Measurements from ENCODE around the gene ADGRG4. TPM values are rescaled to one million over a fixed set of nuclear protein-coding genes. Genes with fewer than 3 reads are reported as not detected.

Gene ADGRG4
- total RNA-seq, 1 donor from 2014 or later = not detected

- intact Hi-C loops (cut with micrococcal nuclease) = no loop called here
Measured at GRCh38 chrX:136291824-136292223, 8.9 kb upstream of the ADGRG4 start.

- intact Hi-C loops (cut with micrococcal nuclease) = no loop called here
Measured at GRCh38 chrX:136292656-136293055, 8.1 kb upstream of the ADGRG4 start.

- intact Hi-C loops (cut with micrococcal nuclease) = no loop called here
Measured at GRCh38 chrX:136295380-136295779, 5.4 kb upstream of the ADGRG4 start.

GRCh38 chrX:136303041-136303440 lies 2.3 kb downstream of the ADGRG4 start:
- intact Hi-C loops (cut with micrococcal nuclease) = no loop called here

GRCh38 chrX:136304493-136304892 lies 3.7 kb downstream of the ADGRG4 start:
- intact Hi-C loops (cut with micrococcal nuclease) = no loop called here

GRCh38 chrX:136306182-136306581 lies 5.4 kb downstream of the ADGRG4 start:
- intact Hi-C loops (cut with micrococcal nuclease) = no loop called here

GRCh38 chrX:136307471-136307870 lies 6.7 kb downstream of the ADGRG4 start:
- intact Hi-C loops (cut with micrococcal nuclease) = no loop called here

- intact Hi-C loops (cut with micrococcal nuclease) = no loop called here
Measured at GRCh38 chrX:136310411-136310810, 9.6 kb downstream of the ADGRG4 start.

- intact Hi-C loops (cut with micrococcal nuclease) = no loop called here
Measured at GRCh38 chrX:136318156-136318555, 17.4 kb downstream of the ADGRG4 start.

GRCh38 chrX:136318895-136319597 lies 18.3 kb downstream of the ADGRG4 start:
- intact Hi-C loops (cut with micrococcal nuclease) = no loop called here

GRCh38 chrX:136319600-136319999 lies 18.8 kb downstream of the ADGRG4 start:
- intact Hi-C loops (cut with micrococcal nuclease) = no loop called here

- intact Hi-C loops (cut with micrococcal nuclease) = no loop called here
Measured at GRCh38 chrX:136321532-136321931, 20.8 kb downstream of the ADGRG4 start.

- intact Hi-C loops (cut with micrococcal nuclease) = no loop called here
Measured at GRCh38 chrX:136322064-136322463, 21.3 kb downstream of the ADGRG4 start.

GRCh38 chrX:136325377-136325776 lies 24.6 kb downstream of the ADGRG4 start:
- intact Hi-C loops (cut with micrococcal nuclease) = no loop called here

GRCh38 chrX:136328933-136329332 lies 28.2 kb downstream of the ADGRG4 start:
- intact Hi-C loops (cut with micrococcal nuclease) = no loop called here

GRCh38 chrX:136336623-136337022 lies 35.9 kb downstream of the ADGRG4 start:
- intact Hi-C loops (cut with micrococcal nuclease) = no loop called here

- intact Hi-C loops (cut with micrococcal nuclease) = no loop called here
Measured at GRCh38 chrX:136339702-136340101, 38.9 kb downstream of the ADGRG4 start.

GRCh38 chrX:136344320-136344719 lies 43.6 kb downstream of the ADGRG4 start:
- intact Hi-C loops (cut with micrococcal nuclease) = no loop called here

- intact Hi-C loops (cut with micrococcal nuclease) = no loop called here
Measured at GRCh38 chrX:136346506-136346905, 45.7 kb downstream of the ADGRG4 start.

GRCh38 chrX:136347706-136348105 lies 46.9 kb downstream of the ADGRG4 start:
- intact Hi-C loops (cut with micrococcal nuclease) = no loop called here

GRCh38 chrX:136353526-136354093 lies 52.8 kb downstream of the ADGRG4 start:
- intact Hi-C loops (cut with micrococcal nuclease) = no loop called here

GRCh38 chrX:136354201-136354600 lies 53.4 kb downstream of the ADGRG4 start:
- intact Hi-C loops (cut with micrococcal nuclease) = no loop called here

GRCh38 chrX:136369377-136369776 lies 68.6 kb downstream of the ADGRG4 start:
- intact Hi-C loops (cut with micrococcal nuclease) = no loop called here
